Ishikawa (cell line): ENCODE measurements around the gene ACTN4.

Experiments used
- CEBPB ChIP-seq: IDR thresholded peaks from 2 replicates; pipeline ENCODE4 v1.6.1; 2012
- CREB1 ChIP-seq: IDR thresholded peaks from 2 replicates; pipeline ENCODE4 v1.6.1; 2012; ENCODE audit warnings: low read depth
- EGR1 ChIP-seq: IDR thresholded peaks from 2 replicates; pipeline ENCODE4 v1.6.1; 2012
- EP300 ChIP-seq: IDR thresholded peaks from 2 replicates; pipeline ENCODE4 v1.6.1; 2012; ENCODE audit warnings: borderline replicate concordance
- FOXM1 ChIP-seq: IDR thresholded peaks from 2 replicates; pipeline ENCODE4 v1.6.1; 2012; ENCODE audit warnings: low read depth, borderline replicate concordance
- NFIC ChIP-seq: IDR thresholded peaks from 2 replicates; pipeline ENCODE4 v1.6.1; 2012
- RAD21 ChIP-seq: IDR thresholded peaks from 2 replicates; pipeline ENCODE4 v1.6.1; 2012; ENCODE audit warnings: low read depth
- TAF1 ChIP-seq: IDR thresholded peaks from 2 replicates; pipeline ENCODE4 v1.6.1; 2012; ENCODE audit warnings: low read depth, mild to moderate bottlenecking
- TCF12 ChIP-seq: IDR thresholded peaks from 2 replicates; pipeline ENCODE4 v1.6.1; 2012; ENCODE audit warnings: low read depth
- TEAD4 ChIP-seq: IDR thresholded peaks from 2 replicates; pipeline ENCODE4 v1.6.1; 2012
- USF1 ChIP-seq: IDR thresholded peaks from 2 replicates; pipeline ENCODE4 v1.6.1; 2012
- YY1 ChIP-seq: IDR thresholded peaks from 2 replicates; pipeline ENCODE4 v1.6.1; 2012; ENCODE audit warnings: low read depth
- ZBTB7A ChIP-seq: IDR thresholded peaks from 2 replicates; pipeline ENCODE4 v1.6.1; 2012; ENCODE audit warnings: low read depth
- TF ChIP-seq, protein P1 (sequence below): IDR thresholded peaks from 2 replicates; pipeline ENCODE4 v1.6.1; 2012
- TF ChIP-seq, protein P2 (sequence below): IDR thresholded peaks from 2 replicates; pipeline ENCODE4 v1.6.1; 2012; ENCODE audit warnings: low read depth, mild to moderate bottlenecking

Gene ACTN4

DNA sequence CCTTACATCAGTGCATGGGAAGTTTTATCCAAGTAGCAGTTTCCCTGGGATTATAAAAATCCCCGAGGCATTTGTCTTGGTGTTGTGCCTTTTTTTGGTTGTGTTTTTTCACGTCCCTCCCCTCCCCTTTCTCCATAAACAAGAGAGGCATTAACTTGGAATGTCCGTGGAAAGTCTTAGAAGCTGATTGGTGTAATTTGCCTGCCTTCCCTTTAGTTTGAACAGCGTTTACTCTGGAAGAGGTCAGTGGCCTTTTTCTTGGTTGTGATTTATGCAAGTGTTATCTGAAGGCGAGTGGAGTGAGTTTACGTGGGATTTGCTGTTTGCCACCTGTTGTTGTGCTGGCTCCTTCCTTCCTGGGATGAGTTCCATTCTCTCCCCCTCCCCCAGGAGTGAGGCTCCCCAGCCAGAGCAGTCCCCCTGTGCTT lies 7.2 kb downstream of the ACTN4 start:
- TF ChIP-seq NFIC: no peak
- TF ChIP-seq USF1: no peak
- no peak for TF ChIP-seq EGR1
- TF ChIP-seq CREB1: no peak
- no peak for TF ChIP-seq ZBTB7A
- no peak for TF ChIP-seq RAD21
- no peak for TF ChIP-seq YY1
- no peak for TF ChIP-seq TAF1
- no peak for TF ChIP-seq TEAD4
- TF ChIP-seq EP300: no peak
- TF ChIP-seq, protein P1, sequence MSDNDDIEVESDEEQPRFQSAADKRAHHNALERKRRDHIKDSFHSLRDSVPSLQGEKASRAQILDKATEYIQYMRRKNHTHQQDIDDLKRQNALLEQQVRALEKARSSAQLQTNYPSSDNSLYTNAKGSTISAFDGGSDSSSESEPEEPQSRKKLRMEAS: no peak
- no peak for TF ChIP-seq FOXM1
- TF ChIP-seq CEBPB: no peak
- TF ChIP-seq, protein P2, sequence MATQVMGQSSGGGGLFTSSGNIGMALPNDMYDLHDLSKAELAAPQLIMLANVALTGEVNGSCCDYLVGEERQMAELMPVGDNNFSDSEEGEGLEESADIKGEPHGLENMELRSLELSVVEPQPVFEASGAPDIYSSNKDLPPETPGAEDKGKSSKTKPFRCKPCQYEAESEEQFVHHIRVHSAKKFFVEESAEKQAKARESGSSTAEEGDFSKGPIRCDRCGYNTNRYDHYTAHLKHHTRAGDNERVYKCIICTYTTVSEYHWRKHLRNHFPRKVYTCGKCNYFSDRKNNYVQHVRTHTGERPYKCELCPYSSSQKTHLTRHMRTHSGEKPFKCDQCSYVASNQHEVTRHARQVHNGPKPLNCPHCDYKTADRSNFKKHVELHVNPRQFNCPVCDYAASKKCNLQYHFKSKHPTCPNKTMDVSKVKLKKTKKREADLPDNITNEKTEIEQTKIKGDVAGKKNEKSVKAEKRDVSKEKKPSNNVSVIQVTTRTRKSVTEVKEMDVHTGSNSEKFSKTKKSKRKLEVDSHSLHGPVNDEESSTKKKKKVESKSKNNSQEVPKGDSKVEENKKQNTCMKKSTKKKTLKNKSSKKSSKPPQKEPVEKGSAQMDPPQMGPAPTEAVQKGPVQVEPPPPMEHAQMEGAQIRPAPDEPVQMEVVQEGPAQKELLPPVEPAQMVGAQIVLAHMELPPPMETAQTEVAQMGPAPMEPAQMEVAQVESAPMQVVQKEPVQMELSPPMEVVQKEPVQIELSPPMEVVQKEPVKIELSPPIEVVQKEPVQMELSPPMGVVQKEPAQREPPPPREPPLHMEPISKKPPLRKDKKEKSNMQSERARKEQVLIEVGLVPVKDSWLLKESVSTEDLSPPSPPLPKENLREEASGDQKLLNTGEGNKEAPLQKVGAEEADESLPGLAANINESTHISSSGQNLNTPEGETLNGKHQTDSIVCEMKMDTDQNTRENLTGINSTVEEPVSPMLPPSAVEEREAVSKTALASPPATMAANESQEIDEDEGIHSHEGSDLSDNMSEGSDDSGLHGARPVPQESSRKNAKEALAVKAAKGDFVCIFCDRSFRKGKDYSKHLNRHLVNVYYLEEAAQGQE: no peak

DNA sequence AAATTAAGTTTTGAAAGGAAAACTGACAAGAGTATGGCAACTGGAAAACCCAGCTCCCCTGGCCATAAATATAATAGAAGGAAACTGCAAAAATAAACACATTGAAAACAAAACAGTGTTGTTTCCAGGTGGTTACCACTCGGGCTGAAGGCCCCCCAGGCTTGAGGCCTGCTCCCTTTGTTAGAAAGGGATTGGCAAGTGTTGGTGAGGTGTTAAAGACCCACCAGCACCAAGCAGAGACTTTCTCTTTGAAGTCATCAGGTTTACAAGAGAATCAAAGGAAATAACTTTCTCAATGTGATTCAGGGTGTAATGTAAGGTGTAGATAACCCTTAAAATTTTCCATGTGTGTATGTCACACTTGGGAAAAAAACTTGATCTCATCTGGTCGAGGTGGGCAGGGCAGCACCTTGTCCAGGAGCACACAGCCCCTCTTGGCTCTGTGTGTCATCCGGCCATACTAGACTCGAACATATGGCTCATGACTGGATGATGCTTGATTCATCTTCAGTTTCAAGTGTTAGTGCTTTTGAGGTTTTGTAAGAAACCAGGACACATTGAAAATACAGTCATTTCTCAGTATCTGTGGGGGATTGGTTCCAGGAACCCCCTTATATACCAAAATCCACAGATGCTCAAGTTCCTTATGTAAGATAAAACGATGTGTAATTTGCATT lies 7.8 kb downstream of the ACTN4 start:
- TF ChIP-seq, protein P2: no peak
- TF ChIP-seq YY1 (no peak), FOXM1 (no peak), EP300 (no peak), ZBTB7A (no peak), CEBPB (no peak), RAD21 (no peak), EGR1 (no peak), NFIC (no peak), CREB1 (no peak), TEAD4 (no peak), TAF1 (no peak), USF1 (no peak), TCF12 (no peak)
- TF ChIP-seq, protein P1: no peak

DNA sequence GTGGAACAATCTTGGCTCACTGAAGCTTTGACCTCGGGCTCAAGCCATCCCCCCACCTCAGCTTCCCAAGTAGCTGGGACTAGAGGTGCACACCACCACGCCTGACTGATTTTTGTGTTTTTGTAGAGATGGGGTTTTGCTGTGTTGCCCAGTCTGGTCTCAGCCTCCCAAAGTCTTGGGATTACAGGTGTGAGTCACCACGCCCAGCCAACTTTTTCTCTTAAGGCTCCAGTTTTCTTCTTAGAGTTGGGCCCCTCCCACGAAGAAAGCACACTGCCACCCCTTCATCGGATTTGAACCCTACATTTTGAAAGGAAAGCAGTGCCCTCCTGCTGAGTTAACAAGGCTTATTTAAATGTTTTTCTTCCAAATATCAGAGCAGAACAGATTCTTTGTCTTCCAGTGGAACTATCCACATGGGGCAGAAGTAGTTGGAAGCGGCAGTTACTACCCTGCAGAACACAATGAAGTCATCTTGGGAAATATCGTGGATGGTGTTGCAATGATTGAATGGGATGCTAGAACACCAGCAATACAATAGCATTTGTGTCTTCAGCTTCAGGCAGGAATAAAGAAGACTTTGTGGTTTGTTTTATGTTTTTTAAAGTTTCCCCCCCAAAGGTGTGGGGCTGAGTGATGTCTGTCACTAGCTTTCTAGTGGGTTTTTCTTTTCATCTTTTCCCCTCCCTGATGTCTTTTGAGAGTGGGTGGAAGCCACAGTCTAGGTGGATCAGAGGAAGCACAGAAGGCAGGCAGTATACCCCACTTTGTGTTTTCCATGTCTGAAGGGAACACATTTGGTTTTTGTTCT lies 8.9 kb downstream of the ACTN4 start:
- TF ChIP-seq FOXM1 (no peak), ZBTB7A (no peak), NFIC (no peak), CEBPB (peak; percentile 76), CREB1 (no peak), EP300 (no peak), EGR1 (no peak)
- TF ChIP-seq, protein P2: no peak

DNA sequence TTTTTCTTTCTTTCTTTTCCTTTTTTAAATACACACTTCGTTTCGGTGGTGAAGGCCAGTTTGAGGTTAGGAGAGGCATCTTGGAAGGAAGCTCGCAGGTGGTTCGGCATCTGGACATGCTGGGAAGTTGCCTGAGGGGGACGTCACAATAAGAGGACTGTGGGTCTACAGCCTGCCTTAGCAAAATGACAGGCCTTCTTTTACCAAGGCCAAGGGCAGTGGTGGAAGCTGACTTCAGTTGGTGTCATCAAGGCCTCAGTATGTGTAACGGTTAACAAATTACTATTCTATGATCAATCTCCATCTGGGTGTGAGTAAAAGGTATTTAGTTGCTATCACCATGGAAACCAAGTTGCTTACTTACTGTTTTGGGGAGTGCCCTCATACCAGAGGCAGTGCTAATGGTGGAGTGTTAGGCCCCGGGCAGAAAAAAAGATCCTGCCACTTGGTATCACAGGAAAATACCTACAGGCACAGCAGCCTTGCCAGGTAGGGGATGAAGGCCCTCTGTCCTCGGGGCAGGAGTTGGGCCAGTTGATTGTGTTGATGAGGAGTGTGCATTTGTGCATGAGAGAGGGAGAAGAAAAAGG lies 10.3 kb downstream of the ACTN4 start:
- no peak for TF ChIP-seq CREB1
- 0 out of 2 replicates have a peak, but pooled peaks have one; percentile 27 for TF ChIP-seq TCF12
